GM19099 (cell line): ENCODE results near the gene MEA1.
A peak's percentile ranks its signal among the peaks of the same experiment; 100 is the strongest.

Experiments used
- POLR2A ChIP-seq: IDR thresholded peaks from 3 replicates; pipeline ENCODE4 v1.6.1; 2011; ENCODE audit warnings: low read depth; ENCODE audit not compliant: insufficient read length; ENCODE audit errors: extremely low read depth

The MEA1 gene

DNA sequence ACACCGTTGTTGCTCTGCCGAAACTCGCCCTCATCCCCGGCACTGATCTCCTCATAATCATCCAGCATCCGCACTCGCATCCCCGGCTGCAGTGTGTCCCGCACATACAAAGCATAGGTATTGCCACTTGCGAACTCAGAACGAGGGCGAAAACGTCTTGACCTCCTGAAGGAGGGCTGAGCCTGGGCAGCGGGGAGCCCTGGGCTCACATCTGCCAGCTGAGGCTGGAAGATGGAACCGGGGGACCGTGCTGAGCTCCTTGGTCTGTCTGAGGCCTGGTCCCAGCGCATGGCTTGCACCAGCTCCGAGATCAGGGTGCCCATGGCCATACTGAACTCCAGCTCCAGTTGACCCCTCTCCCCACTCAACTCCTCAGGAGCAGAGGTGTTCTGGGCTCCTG, 37.2 kb upstream of the MEA1 start:
- TF ChIP-seq POLR2A = no peak

DNA sequence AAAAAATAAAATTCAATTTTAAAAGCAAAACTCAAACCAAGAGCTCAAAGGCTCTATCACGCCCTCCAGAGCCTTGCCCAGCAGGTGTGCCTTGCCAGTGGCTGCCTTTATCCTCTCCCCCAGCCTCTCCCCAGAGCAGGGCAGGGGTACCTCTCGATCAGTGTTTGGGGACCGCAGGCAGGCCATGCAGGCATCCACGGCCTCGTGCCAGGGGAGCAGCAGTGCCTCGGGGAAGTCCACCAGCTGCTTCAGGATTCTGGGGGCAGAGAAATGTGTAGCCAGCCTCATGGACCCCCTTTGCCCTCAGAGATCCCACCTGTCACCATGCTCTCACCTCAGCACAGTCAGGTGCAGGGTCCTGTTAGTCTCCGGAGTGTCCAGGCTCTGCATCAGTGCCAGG, 34.3 kb upstream of the MEA1 start:
- TF ChIP-seq POLR2A = no peak

DNA sequence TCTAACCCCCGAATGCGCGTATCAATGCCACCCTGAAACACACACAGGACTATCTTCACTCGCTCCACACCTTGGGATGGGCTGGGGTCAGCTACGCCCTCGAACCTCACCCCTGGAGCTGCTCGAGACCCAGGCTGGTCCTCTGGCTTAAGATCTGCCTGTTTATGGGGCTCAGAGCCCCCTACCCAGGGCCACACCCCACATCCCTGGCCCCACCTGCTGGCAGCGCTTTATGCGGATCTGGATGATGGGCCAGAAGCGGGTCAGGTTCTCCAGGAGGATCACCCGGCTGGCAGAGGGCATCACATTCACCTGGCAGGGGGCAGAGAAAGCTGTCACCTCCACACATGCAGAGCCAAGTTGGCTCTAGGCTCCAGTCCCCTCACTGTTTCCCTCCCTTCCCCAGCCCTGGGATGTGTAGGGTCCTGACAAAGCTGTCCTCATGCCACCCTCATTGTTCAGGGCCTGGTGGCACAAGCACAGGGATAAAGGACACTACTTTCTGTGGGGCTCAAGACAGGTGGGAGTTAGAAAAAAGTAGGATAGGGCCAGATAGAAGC, 31.7 kb upstream of the MEA1 start:
- TF ChIP-seq POLR2A = no peak

DNA sequence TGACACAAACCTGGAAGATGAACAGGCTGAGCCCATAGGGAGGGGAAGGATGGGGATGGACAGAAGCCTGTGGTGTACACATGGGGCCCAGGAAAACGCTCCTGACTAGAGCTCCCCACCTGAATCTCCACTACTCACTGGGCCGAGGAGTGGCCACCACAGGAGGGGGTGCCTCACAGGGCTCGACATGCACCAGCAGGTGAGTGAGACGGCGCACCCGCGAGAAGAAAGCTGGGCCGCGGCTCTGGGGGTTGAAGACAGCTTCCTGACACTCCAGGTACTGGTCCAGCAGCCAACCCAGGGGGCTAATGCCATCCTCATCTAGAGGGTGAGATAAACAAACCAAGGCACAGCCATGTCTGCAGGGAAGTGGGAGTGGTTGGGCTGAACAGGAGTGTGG, 29.6 kb upstream of the MEA1 start:
- no peak for TF ChIP-seq POLR2A

DNA sequence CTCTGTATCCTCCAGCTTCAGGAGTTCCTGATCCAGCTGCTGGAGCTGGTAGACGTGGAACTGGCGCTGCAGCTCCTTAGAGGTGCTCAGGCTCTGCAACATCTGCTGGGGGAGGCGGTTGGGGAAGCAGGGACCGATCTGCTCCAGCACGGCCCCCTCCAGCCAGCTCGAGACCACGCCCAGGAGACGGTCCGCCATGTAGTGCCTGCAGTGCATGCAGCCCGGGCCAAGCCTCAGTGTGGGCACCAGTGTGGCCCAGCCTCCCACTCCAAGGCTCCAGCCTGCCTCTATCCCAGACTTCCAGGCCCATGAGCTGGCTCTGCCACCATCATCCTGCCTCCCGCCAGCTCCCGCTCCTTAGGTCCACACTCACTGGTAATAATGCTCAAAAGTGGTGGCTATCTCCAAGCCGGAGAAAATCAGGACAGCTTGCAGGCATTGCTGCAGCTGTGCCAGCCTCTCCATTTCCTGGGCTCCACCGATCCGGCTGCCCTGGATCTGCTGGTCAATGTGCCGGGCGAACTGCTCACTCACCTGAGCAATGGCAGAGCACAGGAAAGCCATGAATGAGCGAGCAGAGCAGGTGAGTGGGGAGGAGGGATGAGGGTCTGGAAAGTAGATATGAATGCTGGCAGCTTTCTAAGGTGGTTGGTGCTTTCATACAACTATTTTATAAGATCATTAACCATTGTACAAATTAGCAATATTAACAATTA, 27.0 kb upstream of the MEA1 start:
- no peak for TF ChIP-seq POLR2A

DNA sequence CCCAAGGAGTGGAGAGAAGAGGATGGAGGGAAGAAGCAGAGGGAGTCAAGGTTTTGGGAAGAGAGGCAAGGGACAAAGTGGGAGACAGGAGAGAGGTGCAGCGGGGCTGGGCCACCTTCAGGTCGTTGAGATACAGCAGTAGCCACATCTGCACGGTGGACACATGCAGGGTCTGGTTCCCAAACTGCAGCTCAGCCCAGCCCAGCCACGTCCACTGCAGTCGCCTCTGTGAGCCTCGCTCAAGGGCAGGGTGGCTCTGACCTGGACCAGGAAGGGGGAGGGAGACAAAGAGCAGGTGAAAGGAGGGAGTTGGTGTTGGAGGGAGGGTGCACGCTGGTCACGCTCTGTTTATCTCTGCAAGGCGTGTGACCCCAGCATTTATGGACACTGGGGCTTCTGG, 25.0 kb upstream of the MEA1 start:
- no peak for TF ChIP-seq POLR2A

DNA sequence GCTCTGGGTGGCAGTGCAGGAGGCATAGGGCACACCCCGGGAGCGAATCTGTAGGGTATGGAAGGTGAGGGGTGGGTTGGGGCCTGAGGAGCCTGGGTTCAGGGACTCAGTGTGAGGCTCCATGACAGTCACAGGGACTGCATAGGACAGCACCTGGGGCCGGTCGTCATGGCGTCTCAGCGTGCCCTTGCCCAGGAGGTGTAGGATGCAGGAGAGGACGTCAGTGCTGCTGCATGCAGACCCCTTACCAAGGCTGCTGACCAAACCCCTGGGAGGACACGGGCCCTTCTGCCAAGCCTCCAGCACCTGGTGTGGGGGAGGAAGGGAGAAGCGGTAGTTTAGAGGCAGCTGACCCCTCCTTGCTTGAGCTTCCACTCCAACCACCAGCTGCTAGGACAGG, 24.0 kb upstream of the MEA1 start:
- no peak for TF ChIP-seq POLR2A

DNA sequence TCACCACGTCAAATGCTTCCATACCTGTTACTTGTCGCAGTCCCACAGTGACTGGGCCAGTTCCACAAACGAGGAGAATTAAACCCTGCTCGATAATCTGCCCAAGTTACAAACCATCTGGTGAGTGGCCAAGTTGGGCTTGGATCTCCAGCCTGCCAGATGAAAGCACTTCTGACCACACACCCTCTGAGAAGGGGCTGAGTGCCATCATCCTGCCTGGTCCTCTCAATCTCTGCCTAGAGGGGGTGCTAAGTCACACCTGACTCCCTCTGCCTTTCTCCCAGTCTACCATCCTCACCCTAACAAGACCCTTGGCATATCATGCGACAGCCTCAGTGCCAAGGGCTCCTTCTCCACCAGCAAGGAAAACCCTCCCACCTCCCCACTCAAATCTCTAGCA, 23.5 kb upstream of the MEA1 start:
- no peak for TF ChIP-seq POLR2A

DNA sequence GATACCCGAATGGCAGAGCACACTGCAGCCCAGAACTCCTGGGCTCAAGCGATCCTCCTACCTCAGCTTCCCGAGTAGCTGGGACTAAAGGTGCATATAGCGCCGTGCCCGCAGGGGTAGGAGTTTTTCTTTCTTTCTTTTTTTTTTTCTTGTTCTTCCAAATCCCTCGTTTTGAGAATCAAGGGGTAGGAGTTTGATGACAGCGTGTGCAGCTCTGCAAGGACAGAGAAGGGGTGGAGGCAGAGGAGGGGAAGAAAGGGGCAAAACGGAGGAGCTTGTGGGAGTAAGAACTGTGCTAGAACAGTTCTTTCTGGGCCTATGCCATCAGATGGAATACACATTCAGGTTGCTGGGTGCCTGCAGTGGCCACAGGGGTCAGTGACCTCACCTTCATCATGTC, 23.0 kb upstream of the MEA1 start:
- no peak for TF ChIP-seq POLR2A

DNA sequence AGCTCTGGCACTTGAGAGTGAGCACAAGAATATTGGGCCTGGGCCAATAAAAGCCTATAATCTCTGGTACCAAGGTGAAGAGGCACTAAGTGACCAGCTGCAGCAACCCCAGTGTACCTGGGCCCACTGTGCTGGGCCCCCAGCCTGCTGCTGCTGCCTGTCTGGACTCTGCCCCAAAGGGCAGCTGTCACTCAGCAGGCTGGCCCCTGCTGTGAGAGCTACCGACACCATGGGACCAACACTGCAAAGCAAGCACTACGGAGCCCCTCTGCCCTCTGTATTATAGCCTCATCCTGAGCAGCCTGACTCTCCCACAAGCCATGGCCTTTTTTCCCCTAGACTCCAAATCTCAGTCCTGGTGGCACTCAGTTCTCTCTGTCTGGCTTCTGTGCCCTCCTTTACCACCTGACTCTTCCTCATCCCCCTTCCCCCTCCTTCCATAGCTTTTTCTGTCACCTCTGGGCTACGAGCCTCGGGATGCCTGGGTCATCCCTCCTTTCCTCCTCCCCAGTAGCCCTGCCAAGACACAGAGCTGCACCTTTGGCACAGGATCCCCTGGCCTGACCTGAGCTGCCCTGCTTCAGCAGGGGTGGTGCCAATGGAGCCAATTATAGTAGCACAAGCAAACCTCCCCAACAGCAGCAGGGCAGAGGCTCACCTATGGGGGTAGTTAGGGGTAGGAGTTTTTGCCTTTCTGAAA, 21.9 kb upstream of the MEA1 start:
- no peak for TF ChIP-seq POLR2A

DNA sequence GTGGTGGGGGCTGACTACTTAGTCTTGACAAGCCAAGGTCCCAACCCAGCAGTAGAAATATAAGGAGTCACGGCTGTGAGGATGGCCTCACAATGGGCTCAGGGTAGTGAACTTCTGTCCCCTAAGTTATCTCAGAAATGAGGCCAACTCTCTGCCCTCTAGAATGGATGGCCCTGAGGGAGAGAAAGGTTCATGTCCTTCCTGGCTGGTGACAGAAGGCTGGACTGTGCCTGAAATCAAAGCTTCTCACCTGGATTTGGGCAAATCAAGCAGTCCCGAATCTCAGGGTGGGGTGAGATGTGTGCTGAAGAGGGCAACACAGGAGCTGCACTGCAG, 20.4 kb upstream of the MEA1 start:
- no peak for TF ChIP-seq POLR2A

DNA sequence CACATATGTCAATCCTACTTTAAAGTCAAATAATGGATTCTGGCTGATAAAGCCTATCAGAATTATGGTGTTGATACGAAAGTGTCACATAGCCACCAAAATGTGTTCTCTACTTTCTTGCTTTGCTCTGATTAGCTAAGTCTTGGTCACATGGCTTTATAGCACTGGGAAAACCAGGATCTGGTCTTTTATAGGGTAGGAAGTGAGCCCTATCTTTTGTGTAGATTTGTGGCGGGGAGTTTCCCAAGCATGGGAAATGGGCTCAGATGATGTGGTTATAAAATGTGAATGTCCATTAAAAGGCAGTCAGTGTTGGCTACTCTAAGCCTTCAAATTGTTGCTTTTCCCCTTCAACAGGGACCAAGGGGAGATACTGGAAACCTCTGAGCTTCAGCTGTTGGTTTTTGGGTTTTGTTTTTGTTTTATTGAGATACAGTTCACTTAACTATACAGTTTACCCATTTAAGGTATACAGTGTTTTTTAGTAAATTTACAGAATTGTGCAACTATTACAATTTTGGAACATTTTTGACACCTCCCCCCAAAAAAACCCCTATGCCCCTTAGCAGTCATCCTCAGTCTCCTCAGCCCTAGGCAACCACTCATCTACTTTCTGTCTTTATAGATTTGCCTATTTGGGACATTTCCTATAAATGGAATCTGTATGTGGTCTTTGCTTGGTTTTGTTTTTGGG, 19.9 kb upstream of the MEA1 start:
- no peak for TF ChIP-seq POLR2A

DNA sequence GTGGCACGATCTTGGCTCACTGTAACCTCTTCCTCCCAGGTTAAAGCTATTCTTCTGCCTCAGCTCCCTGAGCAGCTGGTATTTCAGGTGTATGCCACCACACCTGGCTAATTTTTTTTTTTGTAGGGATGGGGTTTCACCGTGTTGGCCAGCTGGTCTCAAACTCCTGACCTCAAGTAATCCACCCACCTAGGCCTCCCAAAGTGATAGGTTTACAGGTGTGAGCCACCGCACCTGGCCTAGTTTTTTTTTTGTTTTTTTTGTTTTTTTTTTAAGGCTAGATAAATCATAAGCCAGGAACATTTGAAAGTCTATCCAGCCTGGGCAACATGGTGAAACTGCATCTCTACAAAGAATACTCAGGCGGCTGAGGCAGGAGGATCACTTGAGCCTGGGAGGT, 18.6 kb upstream of the MEA1 start:
- TF ChIP-seq POLR2A = no peak

DNA sequence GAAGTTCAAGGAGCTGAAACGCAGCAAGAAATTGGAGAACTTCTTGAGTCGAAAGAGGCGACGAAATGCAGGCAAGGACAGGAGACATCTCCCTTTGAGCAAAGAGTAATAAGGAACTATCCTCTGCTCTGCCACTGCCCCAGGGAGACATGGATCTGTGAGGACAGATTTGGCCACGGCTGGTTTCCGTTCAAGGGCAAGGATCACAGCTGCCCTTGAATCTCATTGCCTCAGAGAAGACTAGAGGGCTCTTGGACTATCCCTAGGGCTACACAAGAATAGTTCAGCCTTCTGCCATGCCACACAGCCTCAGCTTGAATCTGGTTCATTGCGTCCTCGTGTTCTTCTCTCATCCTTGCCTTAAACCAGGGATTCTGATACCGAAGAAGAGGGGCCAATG, 15.4 kb upstream of the MEA1 start:
- TF ChIP-seq POLR2A = no peak

DNA sequence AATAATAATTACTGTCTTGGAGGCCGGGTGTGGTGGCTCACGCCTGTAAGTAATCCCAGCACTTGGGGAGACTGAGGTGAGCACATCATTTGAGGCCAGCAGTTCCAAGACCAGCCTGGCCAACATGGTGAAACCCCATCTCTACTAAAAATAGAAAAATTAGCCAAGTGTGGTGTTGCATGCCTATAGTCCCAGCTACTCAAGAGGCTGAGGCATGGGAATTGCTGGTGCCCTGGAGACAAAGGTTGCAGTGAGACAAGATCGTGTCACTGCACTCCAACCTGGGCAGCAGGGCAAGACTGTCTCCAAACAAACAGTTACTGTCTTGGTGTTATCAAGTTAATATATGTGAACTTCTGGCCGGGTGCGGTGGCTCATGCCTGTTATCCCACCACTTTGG, 12.6 kb upstream of the MEA1 start:
- TF ChIP-seq POLR2A = no peak

DNA sequence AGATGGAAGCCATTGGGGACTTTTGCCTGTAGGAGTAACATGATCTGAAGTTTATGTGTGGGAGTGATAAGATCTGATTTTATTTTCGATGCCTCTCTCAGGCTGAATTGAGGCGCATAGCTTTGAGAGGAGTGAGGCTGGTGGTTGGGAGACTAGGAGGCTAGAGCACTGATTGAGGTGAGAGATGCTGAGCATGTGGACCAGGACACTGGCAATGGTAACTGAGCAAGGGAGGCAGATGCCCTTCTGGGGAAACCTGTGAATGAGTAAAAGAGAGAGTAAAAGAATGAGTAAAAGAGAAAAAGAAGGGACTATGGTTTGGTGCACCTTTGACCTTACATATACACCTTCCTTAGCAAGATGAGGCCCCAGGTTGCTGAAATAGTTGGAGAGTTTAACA, 10.7 kb upstream of the MEA1 start:
- no peak for TF ChIP-seq POLR2A

DNA sequence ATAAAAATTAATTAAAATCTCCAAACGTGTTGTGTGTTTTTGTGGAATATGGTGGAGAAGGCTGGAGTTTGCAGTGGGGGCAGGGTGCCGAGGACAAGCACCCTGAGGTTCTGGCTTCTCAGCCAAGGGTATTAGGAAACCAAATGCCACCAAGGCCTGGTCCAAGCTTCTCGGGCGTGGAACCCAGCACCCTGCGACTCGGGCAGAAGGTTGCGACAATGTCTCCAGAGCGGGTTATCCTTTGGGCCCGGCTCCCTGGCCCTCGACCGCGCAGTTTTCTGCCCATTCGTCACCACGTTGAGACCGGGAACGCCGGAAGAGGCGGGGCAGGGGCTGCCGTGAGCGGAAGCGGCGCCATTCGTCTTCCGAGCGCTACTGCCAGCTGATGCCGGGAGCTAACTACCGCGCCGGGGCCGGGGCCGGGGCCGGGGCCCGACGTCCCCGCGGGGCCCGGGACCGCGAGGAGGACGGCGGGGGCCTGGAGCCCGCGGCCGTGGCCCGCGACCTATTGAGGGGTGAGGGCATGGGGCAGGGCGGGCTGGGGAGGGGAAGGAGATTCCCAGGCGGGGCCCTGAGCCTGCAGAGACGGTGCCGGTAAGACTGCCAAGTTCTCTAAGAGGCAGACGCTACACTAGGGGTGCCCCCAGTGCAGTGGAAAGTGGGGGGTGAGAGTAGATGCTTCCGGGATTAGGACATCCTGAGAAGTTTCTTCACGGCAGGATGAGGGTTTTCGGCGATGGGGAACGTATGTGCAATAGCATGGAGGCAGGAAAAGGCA, 7.7 kb upstream of the MEA1 start, which contains the start of gene RRP36:
RRP36 (plus strand) TSS at position 354 of the 778 bp plus-strand sequence; CDS start at position 386, 32 bp downstream.
- TF ChIP-seq POLR2A = peak; percentile 78
